ENCODE results near the gene SLC34A1.
A peak's percentile ranks its signal among the peaks of the same experiment; 100 is the strongest.

- TF ChIP-seq CTCF (conservative IDR thresholded peaks at IDR 0.05; ENCODE audit: low read depth, low read length): no peak
- TF ChIP-seq POLR2A (IDR thresholded peaks at IDR 0.05; ENCODE audit: low read depth, low read length): peak; percentile 59
- 0 out of 2 replicates have a peak, but pooled peaks have one; percentile 19 for TF ChIP-seq MXI1 (IDR thresholded peaks at IDR 0.05; ENCODE audit: borderline replicate concordance, low read depth, low read length)
- no peak for TF ChIP-seq RFX5 (IDR thresholded peaks at IDR 0.05; ENCODE audit: low read depth, low read length)
- peak; percentile 3; the same call in 1 of the 2 replicates for TF ChIP-seq BHLHE40 (IDR thresholded peaks at IDR 0.05; ENCODE audit: low read depth, low read length)
- TF ChIP-seq FOS (IDR thresholded peaks at IDR 0.05; ENCODE audit: low read depth, low read length): no peak
- TF ChIP-seq USF2 (IDR thresholded peaks at IDR 0.05; ENCODE audit: low read depth, low read length): no peak
- no peak for TF ChIP-seq CHD1 (IDR thresholded peaks at IDR 0.05; ENCODE audit: low read depth, low read length)
- TF ChIP-seq SMC3 (IDR thresholded peaks at IDR 0.05; ENCODE audit: low read depth, low read length): no peak
- no peak for TF ChIP-seq MAFK (IDR thresholded peaks at IDR 0.05; ENCODE audit: low read depth, low read length)
- TF ChIP-seq CEBPB (IDR thresholded peaks at IDR 0.05; ENCODE audit: low read depth, low read length): no peak
Measured at GRCh38 chr5:177426566-177427210, 42.5 kb downstream of the SLC34A1 start, which contains the start of gene GRK6.

Measured in IMR-90 (cell line).